Stimulated activated CD4-positive, alpha-beta T cell treated with anti-CD3 and anti-CD28 coated beads, Interleukin-12 subunit alpha, Interleukin-12 subunit beta, amount 100 ng/mL, for 48 hours (primary cell): Measurements from ENCODE around the gene FAM120C.

ENCODE experiments used
- DNase-seq, 3 donors: peaks; one replicate each; pipeline ENCODE4 v3.0.0-alpha.2; 2020; ENCODE audit warnings: low read depth in 2 of 3, low spot score in 1 of 3

The FAM120C gene

GRCh38 chrX:54182864-54183613 lies at the start of gene FAM120C:
Gene FAM120C, minus strand, starts transcription at chrX:54183254. Its CDS starts 56 bp downstream, at chrX:54183198.
- peak; percentile 38 to 58 (median 39) for DNase-seq

- no peak for DNase-seq
Measured at GRCh38 chrX:54230435-54231148, 47.5 kb upstream of the FAM120C start.

- DNase-seq = no peak
Measured at GRCh38 chrX:54223581-54223980, 40.5 kb upstream of the FAM120C start.

- DNase-seq = no peak
Measured at GRCh38 chrX:54213603-54214002, 30.5 kb upstream of the FAM120C start.

- no peak for DNase-seq
Measured at GRCh38 chrX:54208531-54208930, 25.5 kb upstream of the FAM120C start.

- DNase-seq = no peak
Measured at GRCh38 chrX:54198262-54198661, 15.2 kb upstream of the FAM120C start.

- DNase-seq = no peak
Measured at GRCh38 chrX:54194982-54195588, 12.0 kb upstream of the FAM120C start.

GRCh38 chrX:54193085-54193821 lies 10.2 kb upstream of the FAM120C start:
- DNase-seq = no peak

- DNase-seq = no peak
Measured at GRCh38 chrX:54184474-54184873, 1.4 kb upstream of the FAM120C start.

- peak; percentile 38 to 47 (median 39) for DNase-seq
Measured at GRCh38 chrX:54182194-54182863, 725 bp downstream of the FAM120C start.

GRCh38 chrX:54181202-54181953 lies 1.7 kb downstream of the FAM120C start:
- no peak for DNase-seq

GRCh38 chrX:54180403-54180802 lies 2.7 kb downstream of the FAM120C start:
- no peak for DNase-seq

- DNase-seq = no peak
Measured at GRCh38 chrX:54178100-54178940, 4.7 kb downstream of the FAM120C start.

- DNase-seq = no peak
Measured at GRCh38 chrX:54177306-54177705, 5.7 kb downstream of the FAM120C start.

GRCh38 chrX:54173791-54174190 lies 9.3 kb downstream of the FAM120C start:
- DNase-seq = no peak

GRCh38 chrX:54172455-54172854 lies 10.6 kb downstream of the FAM120C start:
- DNase-seq = no peak

GRCh38 chrX:54171527-54172250 lies 11.4 kb downstream of the FAM120C start:
- no peak for DNase-seq

- DNase-seq = no peak
Measured at GRCh38 chrX:54171091-54171490, 12.0 kb downstream of the FAM120C start.

- no peak for DNase-seq
Measured at GRCh38 chrX:54166915-54167314, 16.1 kb downstream of the FAM120C start.
